Measurements from ENCODE around the gene SBSN. TPM values are rescaled to one million over a fixed set of nuclear protein-coding genes. Genes with fewer than 3 reads are reported as not detected.

The SBSN gene
- total and polyA plus RNA-seq, 10 of the 15 experiments (the other 5 are each of a cell fraction or from before 2014, with no cell fraction given) = 0.09 TPM; not detected in 9

DNA sequence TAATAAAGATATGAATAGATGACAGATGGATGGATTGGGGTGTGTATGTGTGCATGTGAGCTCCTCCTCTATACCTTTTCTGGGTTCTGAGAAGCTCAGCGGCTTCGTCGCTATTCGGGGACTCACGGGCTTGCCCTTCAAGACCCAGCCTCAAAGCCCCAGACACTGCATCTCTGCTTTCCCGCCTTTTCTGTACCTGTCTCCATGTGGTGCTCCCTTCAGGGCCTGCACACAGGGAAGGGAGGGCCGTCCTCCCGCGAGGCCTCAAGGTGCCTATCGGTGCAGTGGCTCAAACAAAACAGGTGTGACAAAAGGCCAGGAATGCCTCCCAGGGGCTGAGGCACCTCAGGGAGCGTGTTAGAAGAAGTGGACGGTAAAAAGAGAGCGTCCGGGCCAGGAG, 54.0 kb downstream of the SBSN start (continued):
- TF ChIP-seq, protein P1, sequence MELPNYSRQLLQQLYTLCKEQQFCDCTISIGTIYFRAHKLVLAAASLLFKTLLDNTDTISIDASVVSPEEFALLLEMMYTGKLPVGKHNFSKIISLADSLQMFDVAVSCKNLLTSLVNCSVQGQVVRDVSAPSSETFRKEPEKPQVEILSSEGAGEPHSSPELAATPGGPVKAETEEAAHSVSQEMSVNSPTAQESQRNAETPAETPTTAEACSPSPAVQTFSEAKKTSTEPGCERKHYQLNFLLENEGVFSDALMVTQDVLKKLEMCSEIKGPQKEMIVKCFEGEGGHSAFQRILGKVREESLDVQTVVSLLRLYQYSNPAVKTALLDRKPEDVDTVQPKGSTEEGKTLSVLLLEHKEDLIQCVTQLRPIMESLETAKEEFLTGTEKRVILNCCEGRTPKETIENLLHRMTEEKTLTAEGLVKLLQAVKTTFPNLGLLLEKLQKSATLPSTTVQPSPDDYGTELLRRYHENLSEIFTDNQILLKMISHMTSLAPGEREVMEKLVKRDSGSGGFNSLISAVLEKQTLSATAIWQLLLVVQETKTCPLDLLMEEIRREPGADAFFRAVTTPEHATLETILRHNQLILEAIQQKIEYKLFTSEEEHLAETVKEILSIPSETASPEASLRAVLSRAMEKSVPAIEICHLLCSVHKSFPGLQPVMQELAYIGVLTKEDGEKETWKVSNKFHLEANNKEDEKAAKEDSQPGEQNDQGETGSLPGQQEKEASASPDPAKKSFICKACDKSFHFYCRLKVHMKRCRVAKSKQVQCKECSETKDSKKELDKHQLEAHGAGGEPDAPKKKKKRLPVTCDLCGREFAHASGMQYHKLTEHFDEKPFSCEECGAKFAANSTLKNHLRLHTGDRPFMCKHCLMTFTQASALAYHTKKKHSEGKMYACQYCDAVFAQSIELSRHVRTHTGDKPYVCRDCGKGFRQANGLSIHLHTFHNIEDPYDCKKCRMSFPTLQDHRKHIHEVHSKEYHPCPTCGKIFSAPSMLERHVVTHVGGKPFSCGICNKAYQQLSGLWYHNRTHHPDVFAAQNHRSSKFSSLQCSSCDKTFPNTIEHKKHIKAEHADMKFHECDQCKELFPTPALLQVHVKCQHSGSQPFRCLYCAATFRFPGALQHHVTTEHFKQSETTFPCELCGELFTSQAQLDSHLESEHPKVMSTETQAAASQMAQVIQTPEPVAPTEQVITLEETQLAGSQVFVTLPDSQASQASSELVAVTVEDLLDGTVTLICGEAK (IDR thresholded peaks at IDR 0.05; ENCODE audit: borderline replicate concordance) = no peak
- no peak for TF ChIP-seq IRF4 (IDR thresholded peaks at IDR 0.05; ENCODE audit: low read depth, low read length)
- no peak for TF ChIP-seq RAD51 (IDR thresholded peaks at IDR 0.05)
- TF ChIP-seq YBX1 (IDR thresholded peaks at IDR 0.05) = no peak
- TF ChIP-seq, protein P2, sequence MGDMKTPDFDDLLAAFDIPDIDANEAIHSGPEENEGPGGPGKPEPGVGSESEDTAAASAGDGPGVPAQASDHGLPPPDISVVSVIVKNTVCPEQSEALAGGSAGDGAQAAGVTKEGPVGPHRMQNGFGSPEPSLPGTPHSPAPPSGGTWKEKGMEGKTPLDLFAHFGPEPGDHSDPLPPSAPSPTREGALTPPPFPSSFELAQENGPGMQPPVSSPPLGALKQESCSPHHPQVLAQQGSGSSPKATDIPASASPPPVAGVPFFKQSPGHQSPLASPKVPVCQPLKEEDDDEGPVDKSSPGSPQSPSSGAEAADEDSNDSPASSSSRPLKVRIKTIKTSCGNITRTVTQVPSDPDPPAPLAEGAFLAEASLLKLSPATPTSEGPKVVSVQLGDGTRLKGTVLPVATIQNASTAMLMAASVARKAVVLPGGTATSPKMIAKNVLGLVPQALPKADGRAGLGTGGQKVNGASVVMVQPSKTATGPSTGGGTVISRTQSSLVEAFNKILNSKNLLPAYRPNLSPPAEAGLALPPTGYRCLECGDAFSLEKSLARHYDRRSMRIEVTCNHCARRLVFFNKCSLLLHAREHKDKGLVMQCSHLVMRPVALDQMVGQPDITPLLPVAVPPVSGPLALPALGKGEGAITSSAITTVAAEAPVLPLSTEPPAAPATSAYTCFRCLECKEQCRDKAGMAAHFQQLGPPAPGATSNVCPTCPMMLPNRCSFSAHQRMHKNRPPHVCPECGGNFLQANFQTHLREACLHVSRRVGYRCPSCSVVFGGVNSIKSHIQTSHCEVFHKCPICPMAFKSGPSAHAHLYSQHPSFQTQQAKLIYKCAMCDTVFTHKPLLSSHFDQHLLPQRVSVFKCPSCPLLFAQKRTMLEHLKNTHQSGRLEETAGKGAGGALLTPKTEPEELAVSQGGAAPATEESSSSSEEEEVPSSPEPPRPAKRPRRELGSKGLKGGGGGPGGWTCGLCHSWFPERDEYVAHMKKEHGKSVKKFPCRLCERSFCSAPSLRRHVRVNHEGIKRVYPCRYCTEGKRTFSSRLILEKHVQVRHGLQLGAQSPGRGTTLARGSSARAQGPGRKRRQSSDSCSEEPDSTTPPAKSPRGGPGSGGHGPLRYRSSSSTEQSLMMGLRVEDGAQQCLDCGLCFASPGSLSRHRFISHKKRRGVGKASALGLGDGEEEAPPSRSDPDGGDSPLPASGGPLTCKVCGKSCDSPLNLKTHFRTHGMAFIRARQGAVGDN (IDR thresholded peaks at IDR 0.05) = no peak
- TF ChIP-seq, protein P3, sequence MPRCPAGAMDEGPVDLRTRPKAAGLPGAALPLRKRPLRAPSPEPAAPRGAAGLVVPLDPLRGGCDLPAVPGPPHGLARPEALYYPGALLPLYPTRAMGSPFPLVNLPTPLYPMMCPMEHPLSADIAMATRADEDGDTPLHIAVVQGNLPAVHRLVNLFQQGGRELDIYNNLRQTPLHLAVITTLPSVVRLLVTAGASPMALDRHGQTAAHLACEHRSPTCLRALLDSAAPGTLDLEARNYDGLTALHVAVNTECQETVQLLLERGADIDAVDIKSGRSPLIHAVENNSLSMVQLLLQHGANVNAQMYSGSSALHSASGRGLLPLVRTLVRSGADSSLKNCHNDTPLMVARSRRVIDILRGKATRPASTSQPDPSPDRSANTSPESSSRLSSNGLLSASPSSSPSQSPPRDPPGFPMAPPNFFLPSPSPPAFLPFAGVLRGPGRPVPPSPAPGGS (IDR thresholded peaks at IDR 0.05; ENCODE audit: borderline replicate concordance, insufficient read depth, low read depth, low read length, poor library complexity, severe bottlenecking) = no peak

Other genes with a start within 250 kb of the SBSN start
Only the 7 nearest of the 27 such genes appear.
- 2.8 and 2.9 TPM in 2 replicates for gene FFAR2, start 80.1 kb downstream of the SBSN start, total RNA-seq (2014; rRNA removed)
- gene FFAR2, start 80.1 kb downstream of the SBSN start, total RNA-seq (2014; rRNA removed; fragmentation: Illumina TruSeq; extraction: Trizol) = 1.9 and 2.5 TPM in 2 replicates
- gene FFAR2, start 80.1 kb downstream of the SBSN start, total RNA-seq (2021) = 2.3 and 2.8 TPM in 2 replicates
- gene FFAR2, start 80.1 kb downstream of the SBSN start, polyA plus RNA-seq (2011; rRNA removed) = 0.05 and 0.06 TPM in 2 replicates
- 2.5 and 4.0 TPM in 2 replicates for gene FFAR2, start 80.1 kb downstream of the SBSN start, polyA plus RNA-seq (2014; fragmentation: Illumina TruSeq; extraction: Trizol)
- gene FFAR2, start 80.1 kb downstream of the SBSN start, polyA plus RNA-seq (2014; fragmentation: Nextera tagmentation; extraction: Ambion mirVana) = 1 to 10 TPM; 1.8 to 3.1 TPM
- gene FFAR2, start 80.1 kb downstream of the SBSN start, polyA plus RNA-seq (2014; rRNA removed) = 2.8 and 3.1 TPM in 2 replicates
- 1 to 10 TPM in 1 of 2 experiments, under 1 TPM in 1; 0.53 to 1.1 TPM for gene FFAR2, start 80.1 kb downstream of the SBSN start, polyA plus RNA-seq (2016; fragmentation: Nextera tagmentation; extraction: Ambion mirVana)
- gene KRTDAP, start 37.8 kb downstream of the SBSN start, total RNA-seq (2014; rRNA removed) = not detected in 2 replicates
- gene KRTDAP, start 37.8 kb downstream of the SBSN start, total RNA-seq (2014; rRNA removed; fragmentation: Illumina TruSeq; extraction: Trizol) = not detected in 2 replicates
- not detected in 2 replicates for gene KRTDAP, start 37.8 kb downstream of the SBSN start, total RNA-seq (2021)
- 0.23 TPM in 1 of 2 replicates, not detected in the other for gene KRTDAP, start 37.8 kb downstream of the SBSN start, polyA plus RNA-seq (2011; rRNA removed)
- not detected in 2 replicates for gene KRTDAP, start 37.8 kb downstream of the SBSN start, polyA plus RNA-seq (2014; fragmentation: Illumina TruSeq; extraction: Trizol)
- gene KRTDAP, start 37.8 kb downstream of the SBSN start, polyA plus RNA-seq (2014; fragmentation: Nextera tagmentation; extraction: Ambion mirVana) = not detected
- gene KRTDAP, start 37.8 kb downstream of the SBSN start, polyA plus RNA-seq (2014; rRNA removed) = not detected in 2 replicates
- not detected for gene KRTDAP, start 37.8 kb downstream of the SBSN start, polyA plus RNA-seq (2016; fragmentation: Nextera tagmentation; extraction: Ambion mirVana)
- gene DMKN, start 14.7 kb downstream of the SBSN start, total RNA-seq (2014; rRNA removed) = 59.5 and 68.0 TPM in 2 replicates
- gene DMKN, start 14.7 kb downstream of the SBSN start, total RNA-seq (2014; rRNA removed; fragmentation: Illumina TruSeq; extraction: Trizol) = 52.6 and 61.3 TPM in 2 replicates
- gene DMKN, start 14.7 kb downstream of the SBSN start, total RNA-seq (2021) = 57.8 and 64.9 TPM in 2 replicates
- 60.7 and 72.5 TPM in 2 replicates for gene DMKN, start 14.7 kb downstream of the SBSN start, polyA plus RNA-seq (2011; rRNA removed)
- 90.7 and 102 TPM in 2 replicates for gene DMKN, start 14.7 kb downstream of the SBSN start, polyA plus RNA-seq (2014; fragmentation: Illumina TruSeq; extraction: Trizol)
- 10 to 100 TPM; 36.4 to 43.3 TPM for gene DMKN, start 14.7 kb downstream of the SBSN start, polyA plus RNA-seq (2014; fragmentation: Nextera tagmentation; extraction: Ambion mirVana)
- gene DMKN, start 14.7 kb downstream of the SBSN start, polyA plus RNA-seq (2014; rRNA removed) = 87.8 and 114 TPM in 2 replicates
- gene DMKN, start 14.7 kb downstream of the SBSN start, polyA plus RNA-seq (2016; fragmentation: Nextera tagmentation; extraction: Ambion mirVana) = 10 to 100 TPM; 57.8 to 65.9 TPM
- gene GAPDHS, start 5.1 kb upstream of the SBSN start, total RNA-seq (2014; rRNA removed) = not detected in 2 replicates
- not detected in 2 replicates for gene GAPDHS, start 5.1 kb upstream of the SBSN start, total RNA-seq (2014; rRNA removed; fragmentation: Illumina TruSeq; extraction: Trizol)
- not detected in 2 replicates for gene GAPDHS, start 5.1 kb upstream of the SBSN start, total RNA-seq (2021)
- 0.08 TPM in 1 of 2 replicates, not detected in the other for gene GAPDHS, start 5.1 kb upstream of the SBSN start, polyA plus RNA-seq (2011; rRNA removed)
- gene GAPDHS, start 5.1 kb upstream of the SBSN start, polyA plus RNA-seq (2014; fragmentation: Illumina TruSeq; extraction: Trizol) = not detected in 2 replicates
- gene GAPDHS, start 5.1 kb upstream of the SBSN start, polyA plus RNA-seq (2014; fragmentation: Nextera tagmentation; extraction: Ambion mirVana) = not detected
- gene GAPDHS, start 5.1 kb upstream of the SBSN start, polyA plus RNA-seq (2014; rRNA removed) = not detected in 2 replicates
- not detected for gene GAPDHS, start 5.1 kb upstream of the SBSN start, polyA plus RNA-seq (2016; fragmentation: Nextera tagmentation; extraction: Ambion mirVana)
- gene TMEM147, start 17.3 kb upstream of the SBSN start, total RNA-seq (2014; rRNA removed) = 96.9 and 106 TPM in 2 replicates
- 54.7 and 55.2 TPM in 2 replicates for gene TMEM147, start 17.3 kb upstream of the SBSN start, total RNA-seq (2014; rRNA removed; fragmentation: Illumina TruSeq; extraction: Trizol)
- gene TMEM147, start 17.3 kb upstream of the SBSN start, total RNA-seq (2021) = 69.7 and 73.8 TPM in 2 replicates
- gene TMEM147, start 17.3 kb upstream of the SBSN start, polyA plus RNA-seq (2011; rRNA removed) = 47.2 and 84.8 TPM in 2 replicates
- gene TMEM147, start 17.3 kb upstream of the SBSN start, polyA plus RNA-seq (2014; fragmentation: Illumina TruSeq; extraction: Trizol) = 69.3 and 71.8 TPM in 2 replicates
- 10 to 100 TPM; 53.4 to 65.3 TPM for gene TMEM147, start 17.3 kb upstream of the SBSN start, polyA plus RNA-seq (2014; fragmentation: Nextera tagmentation; extraction: Ambion mirVana)
- gene TMEM147, start 17.3 kb upstream of the SBSN start, polyA plus RNA-seq (2014; rRNA removed) = 119 and 131 TPM in 2 replicates
- gene TMEM147, start 17.3 kb upstream of the SBSN start, polyA plus RNA-seq (2016; fragmentation: Nextera tagmentation; extraction: Ambion mirVana) = 100 to 1,000 TPM; 134 to 145 TPM
- 0.11 TPM in 2 replicates for gene ATP4A, start 35.3 kb upstream of the SBSN start, total RNA-seq (2014; rRNA removed)
- gene ATP4A, start 35.3 kb upstream of the SBSN start, total RNA-seq (2014; rRNA removed; fragmentation: Illumina TruSeq; extraction: Trizol) = not detected in 2 replicates
- gene ATP4A, start 35.3 kb upstream of the SBSN start, total RNA-seq (2021) = 0.16 and 0.18 TPM in 2 replicates
- 0.69 and 1.5 TPM in 2 replicates for gene ATP4A, start 35.3 kb upstream of the SBSN start, polyA plus RNA-seq (2011; rRNA removed)
- gene ATP4A, start 35.3 kb upstream of the SBSN start, polyA plus RNA-seq (2014; fragmentation: Illumina TruSeq; extraction: Trizol) = 0.03 and 0.11 TPM in 2 replicates
- gene ATP4A, start 35.3 kb upstream of the SBSN start, polyA plus RNA-seq (2014; fragmentation: Nextera tagmentation; extraction: Ambion mirVana) = under 1 TPM in 1 of 2 experiments, not detected in 1; 0.04 TPM
- gene ATP4A, start 35.3 kb upstream of the SBSN start, polyA plus RNA-seq (2014; rRNA removed) = 0.09 and 0.20 TPM in 2 replicates
- gene ATP4A, start 35.3 kb upstream of the SBSN start, polyA plus RNA-seq (2016; fragmentation: Nextera tagmentation; extraction: Ambion mirVana) = under 1 TPM in 1 of 2 experiments, not detected in 1; 0.13 TPM
- not detected in 2 replicates for gene PMIS2, start 57.9 kb upstream of the SBSN start, total RNA-seq (2014; rRNA removed)
- gene PMIS2, start 57.9 kb upstream of the SBSN start, total RNA-seq (2014; rRNA removed; fragmentation: Illumina TruSeq; extraction: Trizol) = not detected in 2 replicates
- not detected in 2 replicates for gene PMIS2, start 57.9 kb upstream of the SBSN start, total RNA-seq (2021)
- gene PMIS2, start 57.9 kb upstream of the SBSN start, polyA plus RNA-seq (2011; rRNA removed) = not detected in 2 replicates
- gene PMIS2, start 57.9 kb upstream of the SBSN start, polyA plus RNA-seq (2014; fragmentation: Illumina TruSeq; extraction: Trizol) = not detected in 2 replicates
- gene PMIS2, start 57.9 kb upstream of the SBSN start, polyA plus RNA-seq (2014; fragmentation: Nextera tagmentation; extraction: Ambion mirVana) = not detected
- not detected in 2 replicates for gene PMIS2, start 57.9 kb upstream of the SBSN start, polyA plus RNA-seq (2014; rRNA removed)
- not detected for gene PMIS2, start 57.9 kb upstream of the SBSN start, polyA plus RNA-seq (2016; fragmentation: Nextera tagmentation; extraction: Ambion mirVana)

All from GM12878 (cell line).